ENCODE data around the gene GREB1.

The GREB1 gene

GRCh38 chr2:11493282-11493681 lies 40.6 kb upstream of the GREB1 start:
- no peak for TF ChIP-seq CTCF (IDR thresholded peaks at IDR 0.05; ENCODE audit: insufficient read depth, low read depth, low read length, missing control alignments)
- H3K4me3 ChIP-seq (ENCODE audit: low read length): no peak overlapping the region
- no peak for DNase-seq (ENCODE audit: low read depth)

GRCh38 chr2:11494310-11494709 lies 39.5 kb upstream of the GREB1 start:
- no peak for DNase-seq (ENCODE audit: low read depth)
- no peak for TF ChIP-seq CTCF (IDR thresholded peaks at IDR 0.05; ENCODE audit: insufficient read depth, low read depth, low read length, missing control alignments)
- H3K4me3 ChIP-seq (ENCODE audit: low read length): no peak overlapping the region

GRCh38 chr2:11495844-11496681 lies 37.8 kb upstream of the GREB1 start:
- no peak for DNase-seq (ENCODE audit: low read depth)
- no peak for TF ChIP-seq CTCF (IDR thresholded peaks at IDR 0.05; ENCODE audit: insufficient read depth, low read depth, low read length, missing control alignments)
- no peak overlapping the region for H3K4me3 ChIP-seq (ENCODE audit: low read length)

GRCh38 chr2:11498543-11499034 lies 35.3 kb upstream of the GREB1 start:
- no peak for DNase-seq (ENCODE audit: low read depth)

GRCh38 chr2:11499081-11499743 lies 34.6 kb upstream of the GREB1 start:
- no peak overlapping the region for H3K4me3 ChIP-seq (ENCODE audit: low read length)
- DNase-seq (ENCODE audit: low read depth): no peak
- no peak for TF ChIP-seq CTCF (IDR thresholded peaks at IDR 0.05; ENCODE audit: insufficient read depth, low read depth, low read length, missing control alignments)

More at GRCh38 chr2:11498543-11499034, 35.3 kb upstream of the GREB1 start:
- no peak overlapping the region for H3K4me3 ChIP-seq (ENCODE audit: low read length)
- TF ChIP-seq CTCF (IDR thresholded peaks at IDR 0.05; ENCODE audit: insufficient read depth, low read depth, low read length, missing control alignments): no peak

- DNase-seq (ENCODE audit: low read depth): no peak
- TF ChIP-seq CTCF (IDR thresholded peaks at IDR 0.05; ENCODE audit: insufficient read depth, low read depth, low read length, missing control alignments): no peak
- no peak overlapping the region for H3K4me3 ChIP-seq (ENCODE audit: low read length)
Observed at GRCh38 chr2:11500702-11501303, 33.0 kb upstream of the GREB1 start.
